Heart left ventricle (tissue), 16 donors: ENCODE results near the gene ACAN. TPM values are rescaled to one million over a fixed set of nuclear protein-coding genes. Genes with fewer than 3 reads are reported as not detected.

ENCODE experiments used
- ATAC-seq, 4 donors: fragments of 200-7000 bp; cut with Tn5 transposase; one replicate each; pipeline ENCODE4 v1.9.1; 2020 to 2022; ENCODE audit warnings: moderate library complexity in 4 of 4, mild to moderate bottlenecking in 3 of 4, moderate number of reproducible peaks in 1 of 4
- DNase-seq, 5 donors: peaks; one replicate each; pipeline ENCODE4 v3.0.0-alpha.2; 2020
- H3K27ac ChIP-seq, 12 donors: fragments of 200-600 bp; sonication (generic) in 4 of 12; one replicate each; pipeline versions ENCODE4 v1.5.0 to v1.8.0; 2016 to 2022; ENCODE audit warnings: mild to moderate bottlenecking in 2 of 12
- H3K27me3 ChIP-seq, 9 donors: fragments of 200-600 bp; sonication (generic) in 2 of 9; one replicate each; pipeline versions ENCODE4 v1.5.1 to v1.8.0; 2016 to 2022; ENCODE audit warnings: mild to moderate bottlenecking in 3 of 9
- H3K36me3 ChIP-seq, 9 donors: fragments of 200-600 bp; sonication (generic) in 2 of 9; one replicate each; pipeline versions ENCODE4 v1.5.0 to v1.8.0; 2018 to 2022; ENCODE audit warnings: mild to moderate bottlenecking in 2 of 9
- H3K4me1 ChIP-seq, 12 donors: fragments of 200-600 bp; sonication (generic) in 4 of 12; one replicate each; pipeline versions ENCODE4 v1.5.0 to v1.8.0; 2016 to 2022; ENCODE audit warnings: mild to moderate bottlenecking in 3 of 12
- H3K4me3 ChIP-seq, 12 donors: fragments of 200-600 bp; sonication (generic) in 4 of 12; one replicate each; pipeline versions ENCODE4 v1.5.0 to v1.8.0; 2017 to 2022; ENCODE audit warnings: mild to moderate bottlenecking in 9 of 12, moderate library complexity in 4 of 12
- H3K9me3 ChIP-seq, 12 donors: fragments of 200-600 bp; sonication (generic) in 4 of 12; one replicate each; pipeline versions ENCODE4 v1.5.0 to v1.8.0; 2016 to 2022; ENCODE audit warnings: mild to moderate bottlenecking in 1 of 12
- POLR2A ChIP-seq, 2 donors: fragments of 450-650 bp; IDR thresholded peaks; one replicate each; pipeline ENCODE4 v1.6.1; 2017; ENCODE audit warnings: antibody characterized with exemption in 2 of 2, mild to moderate bottlenecking in 2 of 2, moderate library complexity in 2 of 2
- WGBS, 4 donors: extraction: QIAGEN DNeasy Blood & Tissue Kit in 2 of 4; methylation state at CpG; one replicate each; pipeline versions ENCODE4 v1.1.5 to v1.1.7; 2013 to 2018; 5-methylcytosine and 5-hydroxymethylcytosine counted together
- intact Hi-C, 10 donors: fragments of 100-400 bp; cut with DNase I; formaldehyde crosslinking; loops; one replicate each; pipeline versions ENCODE4 v1.11.1 to v1.14.2; 2022
- polyA plus RNA-seq, 2 donors: library from polyadenylated mRNA; stranded (reverse); fragments of 200-250 nt; gene quantifications; one replicate each; pipeline ENCODE4 v1.2.3, GENCODE V29; 2013
- total RNA-seq, 9 donors: library from RNA; depleted of rRNA in 2 of 9; stranded (reverse); fragments of >200 nt in 2 of 9; fragmentation: NEBNext Ultra II Directional in 3 of 9; extraction: Animal tissue kit (Norgen Biotek cat#: 25700) in 3 of 9; gene quantifications; one replicate each; pipeline versions ENCODE4 v1.1.0 to v1.2.4, GENCODE V29; 2016 to 2023
- TF ChIP-seq, protein P1 (sequence below), 12 donors: fragments of 200-600 bp; sonication (generic) in 4 of 12; IDR thresholded peaks; one replicate each; pipeline versions ENCODE4 v1.5.0 to v1.8.0; 2018 to 2022; ENCODE audit warnings: antibody characterized with exemption in 12 of 12, mild to moderate bottlenecking in 5 of 12
- donor health status: ischemic (EF 13 %, LVEDD 7.1; RV severe dilation, severe dysfunction).
- donor health status: healthy with polysubstance abuse.
- donor health status: DM: no; HTN: yes; CAD: no.
- donor health status: DM: no; HTN: no; CAD: no.
- donor health status: ischemic (EF 25% LVEDD 6.9; RV normal size, moderate dysfunction).
- donor health status: ischemic (EF 25% LVEDD 5.7; RV mildly dilated, moderate dysfunction).
- donor health status: healthy.
- donor health status: DM: yes; HTN: yes; CAD: no.
- donor health status: ischemic (EF 35%, LVEDD 5.7; RV mildly dilated, moderate dysfunction).
- donor health status: nonischemic (EF 11% LVEDD 7.7; RV severe dilation, severe dysfunction).
- donor health status: DM: yes; HTN: yes; CAD: no.
- donor health status: PGD.
- donor health status: ischemic (EF 29% LVEDD 5.4; RV normal size, mild dysfunction).
- donor health status: nonischemic (EF 23%, LVEDD 6.1; RV moderate dilation, normal function).

Gene ACAN
- total and polyA plus RNA-seq, 11 donors: 0.02 to 1.2 (median 0.17) TPM; not detected in 1

DNA sequence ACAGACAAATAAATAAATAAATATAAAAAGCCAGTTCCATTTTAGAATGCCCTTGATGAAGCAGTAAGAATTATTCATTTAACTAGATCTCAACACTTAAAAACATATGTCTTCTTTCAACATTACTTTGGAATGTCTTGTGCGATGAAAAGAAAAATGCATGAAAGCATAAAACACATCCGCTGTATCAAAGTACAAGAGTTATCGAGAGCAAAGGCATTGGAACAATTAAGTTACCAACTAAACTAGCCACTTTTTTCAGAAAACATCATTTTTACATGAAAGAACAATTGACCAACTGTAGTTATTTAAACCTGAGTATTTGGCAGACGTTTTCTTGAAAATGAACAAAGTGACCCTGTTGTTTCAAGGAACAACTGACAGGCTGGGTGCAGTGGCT lies 27.5 kb upstream of the ACAN start:
- Histone ChIP-seq H3K4me1 (no peaks in the 10 kb centered on the region), H3K9me3 (peaks cover 0 to 17% (median 9%) of the 10 kb centered on the region in 12 donors), H3K4me3 (no peak overlapping the region), H3K36me3 (no peaks in the 10 kb centered on the region), H3K27me3 (peaks cover 0 to 22% (median 0%) of the 10 kb centered on the region in 9 donors), H3K27ac (no peak overlapping the region)
- 83 to 92% (median 89%) methylated on average over 4 of the region's 4 CpGs for WGBS, 4 donors
- intact Hi-C loops: no loop called here
- ATAC-seq (no peak), DNase-seq (no peak)
- TF ChIP-seq, protein P1, sequence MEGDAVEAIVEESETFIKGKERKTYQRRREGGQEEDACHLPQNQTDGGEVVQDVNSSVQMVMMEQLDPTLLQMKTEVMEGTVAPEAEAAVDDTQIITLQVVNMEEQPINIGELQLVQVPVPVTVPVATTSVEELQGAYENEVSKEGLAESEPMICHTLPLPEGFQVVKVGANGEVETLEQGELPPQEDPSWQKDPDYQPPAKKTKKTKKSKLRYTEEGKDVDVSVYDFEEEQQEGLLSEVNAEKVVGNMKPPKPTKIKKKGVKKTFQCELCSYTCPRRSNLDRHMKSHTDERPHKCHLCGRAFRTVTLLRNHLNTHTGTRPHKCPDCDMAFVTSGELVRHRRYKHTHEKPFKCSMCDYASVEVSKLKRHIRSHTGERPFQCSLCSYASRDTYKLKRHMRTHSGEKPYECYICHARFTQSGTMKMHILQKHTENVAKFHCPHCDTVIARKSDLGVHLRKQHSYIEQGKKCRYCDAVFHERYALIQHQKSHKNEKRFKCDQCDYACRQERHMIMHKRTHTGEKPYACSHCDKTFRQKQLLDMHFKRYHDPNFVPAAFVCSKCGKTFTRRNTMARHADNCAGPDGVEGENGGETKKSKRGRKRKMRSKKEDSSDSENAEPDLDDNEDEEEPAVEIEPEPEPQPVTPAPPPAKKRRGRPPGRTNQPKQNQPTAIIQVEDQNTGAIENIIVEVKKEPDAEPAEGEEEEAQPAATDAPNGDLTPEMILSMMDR (IDR thresholded peaks at IDR 0.05): no peak
- TF ChIP-seq POLR2A (IDR thresholded peaks at IDR 0.05): no peak

DNA sequence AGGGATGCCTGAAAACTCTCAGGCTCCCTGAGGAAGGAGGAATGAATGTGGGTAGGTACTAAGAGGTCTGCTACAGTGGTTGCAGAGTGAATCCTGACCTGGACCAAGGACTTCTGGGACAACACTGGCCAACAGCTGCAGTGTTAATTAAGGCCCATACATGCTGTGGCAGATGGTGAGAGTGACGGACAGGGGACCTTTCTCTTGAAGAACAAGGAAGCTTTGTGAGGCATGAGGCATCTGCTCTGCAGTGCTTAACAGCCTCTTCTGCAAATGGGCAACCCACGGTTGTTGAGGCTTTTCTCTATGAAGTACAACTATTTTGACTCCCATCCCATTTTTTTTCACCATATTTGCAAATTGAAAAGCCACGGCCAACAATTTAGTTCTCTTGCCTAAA lies 26.6 kb upstream of the ACAN start:
- H3K36me3 ChIP-seq: no peaks in the 10 kb centered on the region
- TF ChIP-seq POLR2A (IDR thresholded peaks at IDR 0.05): no peak
- no peaks in the 10 kb centered on the region for H3K4me1 ChIP-seq
- intact Hi-C loops: no loop called here
- peaks cover 0 to 17% (median 9%) of the 10 kb centered on the region in 12 donors for H3K9me3 ChIP-seq
- ATAC-seq (no peak), DNase-seq (no peak)
- WGBS, 4 donors: 73 to 82% (median 78%) methylated on average over 3 of the region's 3 CpGs
- no peak overlapping the region for H3K27ac ChIP-seq
- H3K4me3 ChIP-seq: no peak overlapping the region
- peaks cover 0 to 20% (median 0%) of the 10 kb centered on the region in 9 donors for H3K27me3 ChIP-seq

DNA sequence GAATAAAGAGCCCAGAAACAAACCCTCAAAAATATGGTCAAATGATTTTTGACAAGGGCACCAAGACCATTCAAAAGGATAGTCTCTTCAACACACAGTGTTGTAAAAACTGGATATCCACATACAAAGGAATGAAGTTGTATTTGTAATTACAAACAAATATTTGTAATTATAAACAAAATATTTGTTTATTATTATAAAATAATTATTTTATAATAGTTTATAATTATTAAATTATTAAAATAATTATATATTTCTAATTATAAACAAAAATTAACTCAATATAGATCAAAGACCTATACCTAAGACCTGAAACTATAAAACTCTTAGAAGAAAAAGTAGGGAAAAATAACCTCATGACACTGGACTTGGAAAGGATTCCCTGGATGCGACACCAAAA lies 23.3 kb upstream of the ACAN start:
- H3K4me3 ChIP-seq: no peak overlapping the region
- H3K36me3 ChIP-seq: no peaks in the 10 kb centered on the region
- peaks cover 0 to 19% (median 0%) of the 10 kb centered on the region in 9 donors for H3K27me3 ChIP-seq
- DNase-seq (no peak), ATAC-seq (no peak)
- H3K27ac ChIP-seq: no peak overlapping the region
- TF ChIP-seq POLR2A (IDR thresholded peaks at IDR 0.05): no peak
- TF ChIP-seq, protein P1 (IDR thresholded peaks at IDR 0.05): no peak
- intact Hi-C loops: no loop called here
- H3K4me1 ChIP-seq: no peaks in the 10 kb centered on the region
- peaks cover 0 to 15% (median 9%) of the 10 kb centered on the region in 12 donors for H3K9me3 ChIP-seq
- WGBS, 4 donors: 88 to 96% (median 91%) methylated on average over 1 of the region's 1 CpG

DNA sequence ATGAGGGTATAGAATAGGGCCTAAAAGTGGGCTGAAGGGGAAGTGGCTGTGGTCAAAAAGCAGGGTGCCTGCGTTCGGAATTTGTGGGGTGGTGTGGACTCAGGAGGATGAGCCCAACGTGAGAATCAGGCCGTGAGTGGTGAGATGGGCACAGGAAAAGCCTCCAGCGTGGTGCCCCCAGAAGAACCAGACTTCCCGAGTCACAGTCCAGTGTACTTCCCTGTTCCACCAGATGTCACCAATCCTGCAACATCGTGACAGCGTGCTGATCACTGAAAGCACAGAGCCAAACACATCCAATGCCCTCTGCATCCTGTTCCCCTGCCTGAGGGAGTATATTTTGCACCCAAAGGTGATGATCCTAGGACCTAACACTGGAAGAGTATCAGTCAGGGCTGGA lies 20.8 kb upstream of the ACAN start:
- Histone ChIP-seq H3K4me3 (no peak overlapping the region), H3K27ac (no peak overlapping the region), H3K36me3 (no peaks in the 10 kb centered on the region), H3K27me3 (peaks cover 0 to 16% (median 0%) of the 10 kb centered on the region in 9 donors), H3K4me1 (no peaks in the 10 kb centered on the region), H3K9me3 (peaks cover 0 to 5% (median 0%) of the 10 kb centered on the region in 12 donors)
- ATAC-seq: no peak
- no peak for TF ChIP-seq POLR2A (IDR thresholded peaks at IDR 0.05)
- no peak for DNase-seq
- WGBS, 4 donors: 66 to 78% (median 68%) methylated on average over 8 of the region's 8 CpGs
- intact Hi-C loops: no loop called here

DNA sequence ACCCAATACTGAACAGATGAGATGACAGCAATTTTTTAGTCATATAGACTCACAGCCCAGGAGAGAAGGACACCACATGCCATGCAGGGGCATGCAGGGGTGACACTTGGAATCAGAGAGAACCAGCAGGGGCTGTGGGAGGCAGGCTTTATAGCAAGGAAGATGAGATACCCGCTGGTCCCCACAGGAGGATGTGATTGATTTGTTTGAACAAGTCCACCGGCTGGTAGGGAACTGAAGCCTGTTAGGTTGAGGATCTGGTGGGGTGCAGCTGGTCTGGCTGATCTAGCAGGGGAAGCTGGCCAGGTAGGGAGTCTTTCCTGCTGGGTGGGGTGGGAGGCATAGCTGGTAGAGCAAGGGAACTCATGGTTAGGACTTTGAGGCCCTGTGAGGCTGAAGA lies 18.0 kb upstream of the ACAN start:
- 64 to 78% (median 68%) methylated on average over 2 of the region's 2 CpGs for WGBS, 4 donors
- TF ChIP-seq, protein P1 (IDR thresholded peaks at IDR 0.05): no peak
- no peak for TF ChIP-seq POLR2A (IDR thresholded peaks at IDR 0.05)
- no peaks in the 10 kb centered on the region for H3K36me3 ChIP-seq
- H3K9me3 ChIP-seq: peaks cover 0 to 5% (median 0%) of the 10 kb centered on the region in 12 donors
- ATAC-seq: no peak
- H3K4me1 ChIP-seq: no peaks in the 10 kb centered on the region
- no peak for DNase-seq
- intact Hi-C loops: no loop called here
- no peak overlapping the region for H3K4me3 ChIP-seq
- peaks cover 0 to 9% (median 0%) of the 10 kb centered on the region in 9 donors for H3K27me3 ChIP-seq
- H3K27ac ChIP-seq: no peak overlapping the region
